ENCODE results near the gene TAT. TPM values are rescaled to one million over a fixed set of nuclear protein-coding genes. Genes with fewer than 3 reads are reported as not detected.

Gene TAT
- total RNA-seq, 6 experiments from 2014 or later = 109 to 3,026 (median 1,168) TPM

DNA sequence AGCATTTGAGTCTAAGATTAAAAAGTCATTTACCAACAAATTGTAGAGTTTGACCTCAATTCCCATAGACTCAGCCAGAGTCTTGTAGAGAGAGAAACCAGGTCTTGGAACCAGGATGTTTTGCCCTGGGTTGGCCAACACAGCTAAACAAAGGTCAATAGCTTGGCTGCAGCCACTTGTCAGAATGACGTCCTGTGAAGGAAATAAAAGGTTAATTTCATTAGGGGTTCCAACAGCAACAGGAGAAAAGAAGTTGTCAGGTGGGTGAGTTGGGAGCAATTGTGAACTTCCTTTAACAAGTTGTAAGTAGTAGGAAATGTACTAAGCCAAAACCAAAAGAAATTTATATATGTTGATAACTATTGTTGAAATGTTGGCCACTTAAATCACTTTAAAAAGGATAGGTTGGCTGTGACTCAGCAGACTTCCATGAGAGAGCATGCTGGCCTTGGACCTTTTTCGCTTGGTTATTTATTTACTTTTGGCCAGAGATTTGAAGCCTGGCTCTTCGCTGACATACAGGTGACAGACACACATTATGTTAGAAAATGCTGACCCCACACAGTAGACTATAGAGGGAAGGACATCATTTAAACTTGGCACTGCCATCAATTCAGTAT is 4.3 kb downstream of the TAT start:
- intact Hi-C loops (cut with DNase I) = no loop called here
- Histone ChIP-seq H3K27me3 (no peaks in the 10 kb centered on the region), H3K4me3 (peak overlapping the region in 2 of 3 donors; percentile 60 to 70), H3K27ac (peak overlapping the region; percentile 75 to 100 (median 98)), H3K4me1 (peaks cover 0 to 37% (median 10%) of the 10 kb centered on the region in 4 donors), H3K9me3 (no peaks in the 10 kb centered on the region), H3K36me3 (peaks cover 0 to 82% (median 39%) of the 10 kb centered on the region in 4 donors)
- 26% methylated on average over 3 of the region's 3 CpGs for WGBS (ENCODE audit: insufficient coverage, low coverage, low lambda C conversion rate, missing lambda C conversion rate)
- peak; percentile 2 to 59 (median 22) for ATAC-seq
- DNase-seq = no peak
- peak; percentile 65 for TF ChIP-seq POLR2A (IDR thresholded peaks at IDR 0.05)
- TF ChIP-seq, protein P1, sequence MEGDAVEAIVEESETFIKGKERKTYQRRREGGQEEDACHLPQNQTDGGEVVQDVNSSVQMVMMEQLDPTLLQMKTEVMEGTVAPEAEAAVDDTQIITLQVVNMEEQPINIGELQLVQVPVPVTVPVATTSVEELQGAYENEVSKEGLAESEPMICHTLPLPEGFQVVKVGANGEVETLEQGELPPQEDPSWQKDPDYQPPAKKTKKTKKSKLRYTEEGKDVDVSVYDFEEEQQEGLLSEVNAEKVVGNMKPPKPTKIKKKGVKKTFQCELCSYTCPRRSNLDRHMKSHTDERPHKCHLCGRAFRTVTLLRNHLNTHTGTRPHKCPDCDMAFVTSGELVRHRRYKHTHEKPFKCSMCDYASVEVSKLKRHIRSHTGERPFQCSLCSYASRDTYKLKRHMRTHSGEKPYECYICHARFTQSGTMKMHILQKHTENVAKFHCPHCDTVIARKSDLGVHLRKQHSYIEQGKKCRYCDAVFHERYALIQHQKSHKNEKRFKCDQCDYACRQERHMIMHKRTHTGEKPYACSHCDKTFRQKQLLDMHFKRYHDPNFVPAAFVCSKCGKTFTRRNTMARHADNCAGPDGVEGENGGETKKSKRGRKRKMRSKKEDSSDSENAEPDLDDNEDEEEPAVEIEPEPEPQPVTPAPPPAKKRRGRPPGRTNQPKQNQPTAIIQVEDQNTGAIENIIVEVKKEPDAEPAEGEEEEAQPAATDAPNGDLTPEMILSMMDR (IDR thresholded peaks at IDR 0.05) = no peak

DNA sequence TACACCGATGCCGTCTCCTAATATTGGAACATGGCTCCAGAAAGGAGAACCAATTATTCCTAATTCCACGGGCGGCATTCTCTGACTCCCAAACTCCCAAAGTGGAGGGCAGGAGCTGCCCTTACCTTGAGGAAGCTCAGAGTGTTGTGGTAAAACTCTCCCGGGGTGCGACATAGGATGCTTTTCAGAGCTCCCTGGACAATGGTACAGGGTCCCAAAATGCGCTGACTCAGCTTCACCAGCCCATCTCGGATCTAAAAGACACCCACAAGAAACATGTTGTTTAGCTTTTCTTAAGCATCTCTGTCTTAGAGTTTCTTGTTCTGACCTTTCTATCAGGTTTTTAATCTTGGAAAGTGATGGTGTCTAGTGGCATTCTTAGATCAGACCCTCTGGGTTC is 6.7 kb downstream of the TAT start:
- 47% methylated on average over 7 of the region's 8 CpGs for WGBS (ENCODE audit: insufficient coverage, low coverage, low lambda C conversion rate, missing lambda C conversion rate)

DNA sequence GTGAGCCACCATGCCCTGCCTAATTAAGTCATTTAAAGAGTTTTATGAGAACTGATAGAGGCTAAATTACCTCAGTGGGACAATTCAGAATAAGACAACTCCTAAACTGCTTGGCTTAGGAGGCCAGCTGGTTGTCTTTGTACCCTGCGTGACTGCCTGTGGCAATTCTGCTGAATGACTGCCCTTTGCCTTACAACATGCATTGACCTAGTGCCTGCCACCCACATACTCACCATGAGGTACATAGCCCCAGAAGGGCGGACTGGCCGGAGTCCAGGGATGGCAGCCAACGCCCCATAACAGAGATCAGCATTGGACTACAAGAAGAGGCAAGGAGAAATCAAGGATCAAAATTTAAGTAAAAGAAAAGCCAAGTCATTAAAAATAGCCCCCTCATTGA is 7.3 kb downstream of the TAT start:
- H3K36me3 ChIP-seq = peaks cover 0 to 70% (median 31%) of the 10 kb centered on the region in 4 donors
- peaks cover 0 to 37% (median 11%) of the 10 kb centered on the region in 4 donors for H3K4me1 ChIP-seq
- 34% methylated on average over 3 of the region's 4 CpGs for WGBS (ENCODE audit: insufficient coverage, low coverage, low lambda C conversion rate, missing lambda C conversion rate)
- no peaks in the 10 kb centered on the region for H3K27me3 ChIP-seq
- peak overlapping the region in 2 of 3 donors; percentile 4 to 60 for H3K4me3 ChIP-seq
- H3K9me3 ChIP-seq = no peaks in the 10 kb centered on the region
- TF ChIP-seq, protein P1 (IDR thresholded peaks at IDR 0.05) = no peak
- peak; percentile 50 for TF ChIP-seq POLR2A (IDR thresholded peaks at IDR 0.05)
- intact Hi-C loops (cut with DNase I) = no loop called here
- peak overlapping the region; percentile 72 to 100 (median 98) for H3K27ac ChIP-seq
- DNase-seq (peak; percentile 83 to 86 (median 83)), ATAC-seq (peak; percentile 1 to 44 (median 4))

More for the DNA sequence above, 6.7 kb downstream of the TAT start:
- H3K27me3 ChIP-seq = no peaks in the 10 kb centered on the region
- peak overlapping the region in 2 of 3 donors; percentile 4 to 60 for H3K4me3 ChIP-seq
- intact Hi-C loops (cut with DNase I) = no loop called here
- DNase-seq (peak in 1 of 3 donors; percentile 57), ATAC-seq (no peak)
- peaks cover 0 to 75% (median 32%) of the 10 kb centered on the region in 4 donors for H3K36me3 ChIP-seq
- peak overlapping the region; percentile 72 to 100 (median 98) for H3K27ac ChIP-seq
- no peak for TF ChIP-seq POLR2A (IDR thresholded peaks at IDR 0.05)
- TF ChIP-seq, protein P1 (IDR thresholded peaks at IDR 0.05) = no peak
- H3K9me3 ChIP-seq = no peaks in the 10 kb centered on the region
- H3K4me1 ChIP-seq = peaks cover 0 to 37% (median 11%) of the 10 kb centered on the region in 4 donors

DNA sequence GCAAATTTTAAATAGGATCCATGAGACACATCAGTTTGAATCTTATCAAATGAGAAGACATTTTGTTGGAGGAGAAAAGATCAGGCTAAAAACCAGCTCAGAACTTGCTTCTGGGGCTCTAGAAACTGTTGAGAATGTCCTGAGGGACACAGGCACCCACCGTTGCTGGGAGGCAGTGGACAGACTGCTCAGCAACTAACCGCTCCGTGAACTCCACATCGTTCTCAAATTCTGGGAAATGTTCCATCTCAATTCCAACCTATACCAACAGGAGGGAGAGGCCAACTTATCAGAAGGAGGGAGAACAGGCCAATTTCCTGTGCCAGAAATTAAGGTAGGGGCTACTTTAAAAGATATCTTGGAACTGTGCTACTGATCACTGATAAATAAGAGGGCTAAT is 8.3 kb downstream of the TAT start:
- Histone ChIP-seq H3K4me3 (no peak overlapping the region), H3K27ac (peak overlapping the region; percentile 72 to 100 (median 98)), H3K36me3 (peaks cover 0 to 63% (median 29%) of the 10 kb centered on the region in 4 donors), H3K9me3 (no peaks in the 10 kb centered on the region), H3K27me3 (no peaks in the 10 kb centered on the region), H3K4me1 (peaks cover 0 to 37% (median 11%) of the 10 kb centered on the region in 4 donors)
- ATAC-seq (no peak), DNase-seq (no peak)
- WGBS (ENCODE audit: insufficient coverage, low coverage, low lambda C conversion rate, missing lambda C conversion rate) = 20% methylated on average over 4 of the region's 4 CpGs
- no peak for TF ChIP-seq POLR2A (IDR thresholded peaks at IDR 0.05)
- TF ChIP-seq, protein P1 (IDR thresholded peaks at IDR 0.05) = peak in 1 of 4 donors; percentile 17
- intact Hi-C loops (cut with DNase I) = no loop called here

Data from right lobe of liver (tissue), 6 donors.